Calu3 (cell line): ENCODE measurements around the gene ZNF23. TPM values are rescaled to one million over a fixed set of nuclear protein-coding genes. Genes with fewer than 3 reads are reported as not detected.

Experiments
- BruUV-seq: library from RNA; stranded (reverse); fragments of 400-500 nt; replicated peaks from 2 replicates; lab custom pipeline; 2021; lab: Mats Ljungman, UMichigan
- CTCF ChIA-PET: fragments of 300-600 bp; sonication (Branson Sonifier 250); formaldehyde crosslinking; loops from one replicate; lab custom pipeline; 2022; ENCODE audit warnings: antibody characterized with exemption; lab: Charles Lee
- DNase-seq: peaks from one replicate; pipeline ENCODE4 v3.0.0; 2022
- H3K27ac Mint-ChIP-seq: one replicate; pipeline ENCODE4 v1.8.0; 2022; ENCODE audit warnings: mixed read lengths; ENCODE audit not compliant: unreplicated experiment
- H3K27me3 Mint-ChIP-seq: one replicate; pipeline ENCODE4 v1.8.0; 2022; ENCODE audit warnings: mixed read lengths; ENCODE audit not compliant: unreplicated experiment
- H3K36me3 Mint-ChIP-seq: one replicate; pipeline ENCODE4 v1.8.0; 2022; ENCODE audit warnings: mild to moderate bottlenecking, moderate library complexity, mixed read lengths; ENCODE audit not compliant: insufficient read depth, unreplicated experiment
- H3K4me1 Mint-ChIP-seq: one replicate; pipeline ENCODE4 v1.8.0; 2022; ENCODE audit warnings: mild to moderate bottlenecking, low read depth, mixed read lengths; ENCODE audit not compliant: unreplicated experiment
- H3K4me3 Mint-ChIP-seq: one replicate; pipeline ENCODE4 v1.8.0; 2022; ENCODE audit warnings: mild to moderate bottlenecking, low read depth, moderate library complexity, mixed read lengths; ENCODE audit not compliant: unreplicated experiment
- H3K9me3 Mint-ChIP-seq: one replicate; pipeline ENCODE4 v1.8.0; 2022; ENCODE audit warnings: low read depth, mixed read lengths; ENCODE audit not compliant: unreplicated experiment
- intact Hi-C: fragments of 100-400 bp; cut with micrococcal nuclease; formaldehyde crosslinking; loops from one replicate; pipeline ENCODE4 v1.10.0; 2022; ENCODE audit not compliant: unreplicated experiment
- total RNA-seq: library from RNA; stranded (reverse); gene quantifications from 2 replicates; pipeline ENCODE4 v1.2.3, GENCODE V29; 2022
- TF ChIP-seq, protein P1 (sequence below): fragments of 200-600 bp; IDR thresholded peaks from one replicate; pipeline ENCODE4 v1.8.0; 2022; ENCODE audit warnings: antibody characterized with exemption; ENCODE audit not compliant: unreplicated experiment

The ZNF23 gene
- total RNA-seq, 1 experiment from 2014 or later: 13.3 TPM

DNA sequence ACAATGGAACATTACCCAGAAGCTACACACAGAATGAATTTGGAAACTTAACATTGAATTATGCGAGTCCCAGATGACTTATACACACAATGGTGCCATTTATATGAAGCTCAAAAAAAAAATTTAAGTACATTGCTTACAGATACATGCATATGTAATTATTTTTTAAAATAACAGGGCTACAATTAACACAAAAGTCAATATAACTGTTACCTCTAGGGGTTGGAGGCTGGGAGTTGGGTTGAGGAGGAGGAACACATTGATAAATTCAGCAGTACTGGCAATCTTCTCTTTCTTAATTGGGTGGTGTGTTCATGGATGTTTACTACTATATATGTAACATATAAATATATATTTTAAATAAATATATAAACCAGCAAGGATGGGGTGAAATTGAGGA is 1.1 kb downstream of the ZNF23 start:
- Mint-ChIP-seq H3K27me3 (no peaks in the 10 kb centered on the region), H3K27ac (no peak overlapping the region), H3K4me1 (peaks cover 19% of the 10 kb centered on the region), H3K9me3 (peaks cover 2% of the 10 kb centered on the region), H3K36me3 (peaks cover 18% of the 10 kb centered on the region), H3K4me3 (peak overlapping the region; percentile 97)
- no peak for DNase-seq
- no TSS peak for BruUV-seq
- TF ChIP-seq, protein P1, sequence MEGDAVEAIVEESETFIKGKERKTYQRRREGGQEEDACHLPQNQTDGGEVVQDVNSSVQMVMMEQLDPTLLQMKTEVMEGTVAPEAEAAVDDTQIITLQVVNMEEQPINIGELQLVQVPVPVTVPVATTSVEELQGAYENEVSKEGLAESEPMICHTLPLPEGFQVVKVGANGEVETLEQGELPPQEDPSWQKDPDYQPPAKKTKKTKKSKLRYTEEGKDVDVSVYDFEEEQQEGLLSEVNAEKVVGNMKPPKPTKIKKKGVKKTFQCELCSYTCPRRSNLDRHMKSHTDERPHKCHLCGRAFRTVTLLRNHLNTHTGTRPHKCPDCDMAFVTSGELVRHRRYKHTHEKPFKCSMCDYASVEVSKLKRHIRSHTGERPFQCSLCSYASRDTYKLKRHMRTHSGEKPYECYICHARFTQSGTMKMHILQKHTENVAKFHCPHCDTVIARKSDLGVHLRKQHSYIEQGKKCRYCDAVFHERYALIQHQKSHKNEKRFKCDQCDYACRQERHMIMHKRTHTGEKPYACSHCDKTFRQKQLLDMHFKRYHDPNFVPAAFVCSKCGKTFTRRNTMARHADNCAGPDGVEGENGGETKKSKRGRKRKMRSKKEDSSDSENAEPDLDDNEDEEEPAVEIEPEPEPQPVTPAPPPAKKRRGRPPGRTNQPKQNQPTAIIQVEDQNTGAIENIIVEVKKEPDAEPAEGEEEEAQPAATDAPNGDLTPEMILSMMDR: no peak
- CTCF ChIA-PET: no interaction called here
- intact Hi-C loops: no loop called here

DNA sequence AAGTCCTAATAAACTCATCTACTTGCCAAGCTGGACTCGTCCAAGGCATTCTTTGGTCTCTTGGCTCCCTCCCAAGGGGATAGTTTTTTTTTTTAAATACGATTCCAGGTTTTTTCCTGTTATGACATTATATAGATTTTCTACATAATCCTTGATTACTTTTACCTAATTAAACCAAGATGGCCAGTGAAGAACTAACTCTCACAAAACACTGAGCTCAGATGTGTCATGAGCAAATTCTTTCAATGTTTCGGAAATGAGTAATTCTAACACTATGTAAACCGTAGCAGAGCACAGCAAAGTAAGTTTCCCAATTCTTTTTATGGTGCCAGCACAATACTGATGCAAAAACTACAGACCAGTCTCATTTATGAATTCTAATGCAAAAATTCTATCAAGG is 1.8 kb downstream of the ZNF23 start:
- peaks cover 24% of the 10 kb centered on the region for H3K36me3 Mint-ChIP-seq
- no TSS peak for BruUV-seq
- peaks cover 19% of the 10 kb centered on the region for H3K4me1 Mint-ChIP-seq
- DNase-seq: no peak
- H3K27ac Mint-ChIP-seq: no peak overlapping the region
- TF ChIP-seq, protein P1: no peak
- H3K9me3 Mint-ChIP-seq: peaks cover 3% of the 10 kb centered on the region
- no peak overlapping the region for H3K4me3 Mint-ChIP-seq
- intact Hi-C loops: no loop called here
- CTCF ChIA-PET: no interaction called here
- H3K27me3 Mint-ChIP-seq: no peaks in the 10 kb centered on the region

DNA sequence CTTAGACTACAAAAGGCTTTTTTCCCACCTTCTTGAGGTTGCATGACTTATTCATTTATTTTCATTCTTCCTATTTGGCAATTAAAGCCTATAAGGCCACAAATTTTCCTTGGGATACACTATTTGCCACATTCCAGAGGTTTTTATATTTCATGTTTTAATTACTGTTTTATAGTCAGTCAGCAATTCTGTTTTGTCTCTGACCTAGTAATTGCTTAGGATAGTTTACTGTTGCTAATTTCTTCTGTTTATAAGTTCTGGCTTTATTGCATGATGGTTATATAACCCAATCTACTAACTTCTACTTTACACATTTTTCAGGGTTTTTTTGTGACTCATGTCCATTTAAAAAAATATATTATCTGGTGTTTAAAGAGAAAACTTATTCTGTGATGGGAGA is 2.5 kb downstream of the ZNF23 start:
- TF ChIP-seq, protein P1: no peak
- H3K4me3 Mint-ChIP-seq: no peak overlapping the region
- peaks cover 19% of the 10 kb centered on the region for H3K4me1 Mint-ChIP-seq
- peaks cover 31% of the 10 kb centered on the region for H3K36me3 Mint-ChIP-seq
- H3K27ac Mint-ChIP-seq: no peak overlapping the region
- no peak for DNase-seq
- H3K9me3 Mint-ChIP-seq: peaks cover 9% of the 10 kb centered on the region
- H3K27me3 Mint-ChIP-seq: no peaks in the 10 kb centered on the region
- intact Hi-C loops: no loop called here
- CTCF ChIA-PET: no interaction called here
- BruUV-seq: no TSS peak

DNA sequence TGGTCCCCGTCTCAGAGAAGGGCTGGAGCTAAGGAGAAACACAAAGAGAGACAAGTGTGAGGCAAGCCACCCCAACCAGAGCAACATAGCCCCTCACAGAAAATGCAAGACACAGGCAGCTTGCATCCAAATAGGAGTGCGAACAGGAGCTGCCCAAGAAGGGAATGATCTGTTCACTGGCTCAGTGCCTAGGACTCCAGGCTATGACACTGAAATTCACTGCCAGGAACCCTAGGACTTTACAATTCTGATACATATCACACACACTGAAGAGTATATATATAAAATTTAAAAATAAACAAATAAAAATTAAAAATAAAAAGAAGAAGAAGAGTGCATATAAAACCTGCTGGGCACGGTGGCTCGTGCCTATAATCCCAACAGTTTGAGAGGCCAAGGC is 5.2 kb downstream of the ZNF23 start:
- peaks cover 18% of the 10 kb centered on the region for H3K9me3 Mint-ChIP-seq
- peaks cover under 1% of the 10 kb centered on the region for H3K4me1 Mint-ChIP-seq
- H3K27me3 Mint-ChIP-seq: no peaks in the 10 kb centered on the region
- CTCF ChIA-PET: interaction anchor here (0.7 kb wide), 1 partner anchor 18 kb away, joined by 3 read pairs; no protein-coding TSS in a partner anchor
- TF ChIP-seq, protein P1: no peak
- H3K36me3 Mint-ChIP-seq: peaks cover 30% of the 10 kb centered on the region
- no peak for DNase-seq
- BruUV-seq: no TSS peak
- intact Hi-C loops: no loop called here
- no peak overlapping the region for H3K27ac Mint-ChIP-seq
- no peak overlapping the region for H3K4me3 Mint-ChIP-seq
